OCI-LY1 (cell line): ENCODE data around the gene PDE9A.

Experiments
- H2AFZ ChIP-seq: fragments of 200-600 bp; sonication (generic), shearing (Covaris generic); 2 replicates; pipeline ENCODE4 v1.6.0; 2014; ENCODE audit warnings: antibody characterized with exemption, mild to moderate bottlenecking, low read length
- H3F3A ChIP-seq: fragments of 200-600 bp; sonication (generic), shearing (Covaris generic); 2 replicates; pipeline ENCODE4 v1.6.0; 2014; ENCODE audit warnings: mild to moderate bottlenecking, antibody characterized with exemption, low read length, moderate library complexity; ENCODE audit not compliant: insufficient read depth
- H3K27ac ChIP-seq: fragments of 200-600 bp; sonication (generic); 2 replicates; pipeline ENCODE4 v1.5.1; 2014; ENCODE audit warnings: low read length, mixed run types, mild to moderate bottlenecking, low read depth; ENCODE audit not compliant: poor library complexity, severe bottlenecking
- H3K27me3 ChIP-seq: fragments of 200-600 bp; sonication (generic); 2 replicates; pipeline ENCODE4 v1.6.0; 2014; ENCODE audit warnings: antibody characterized with exemption, mild to moderate bottlenecking, low read length, moderate library complexity; ENCODE audit not compliant: insufficient read depth
- H3K36me3 ChIP-seq: fragments of 200-600 bp; sonication (generic); 2 replicates; pipeline ENCODE4 v1.6.1; 2014; ENCODE audit warnings: mild to moderate bottlenecking, antibody characterized with exemption, low read length, moderate library complexity, mixed read lengths; ENCODE audit not compliant: insufficient read depth
- H3K4me1 ChIP-seq: fragments of 200-600 bp; sonication (generic); 2 replicates; pipeline ENCODE4 v1.5.1; 2014; ENCODE audit warnings: mild to moderate bottlenecking, low read length, moderate library complexity; ENCODE audit not compliant: insufficient read depth, severe bottlenecking
- H3K4me2 ChIP-seq: fragments of 200-600 bp; sonication (generic), shearing (Covaris generic); 2 replicates; pipeline ENCODE4 v1.6.1; 2014; ENCODE audit warnings: low read length
- H3K4me3 ChIP-seq: fragments of 200-600 bp; sonication (generic); 2 replicates; pipeline ENCODE4 v1.5.1; 2014; ENCODE audit warnings: low read length, low read depth, mild to moderate bottlenecking, mixed read lengths; ENCODE audit not compliant: poor library complexity, severe bottlenecking
- H3K79me2 ChIP-seq: fragments of 200-600 bp; shearing (Covaris generic); 2 replicates; pipeline ENCODE4 v1.6.1; 2016; ENCODE audit warnings: mixed run types, low read length, mixed read lengths; ENCODE audit not compliant: insufficient read depth
- H3K9ac ChIP-seq: fragments of 200-600 bp; sonication (generic), shearing (Covaris generic); 2 replicates; pipeline ENCODE4 v1.6.1; 2014; ENCODE audit warnings: mild to moderate bottlenecking, low read length, mixed read lengths
- H3K9me2 ChIP-seq: fragments of 200-600 bp; sonication (generic), shearing (Covaris generic); 2 replicates; pipeline ENCODE4 v1.6.1; 2014; ENCODE audit warnings: low read depth, mild to moderate bottlenecking, low read length, mixed read lengths
- H3K9me3 ChIP-seq: fragments of 200-600 bp; shearing (Covaris generic); 2 replicates; pipeline ENCODE4 v1.6.1; 2014; ENCODE audit warnings: low read length, mixed read lengths
- H4K20me1 ChIP-seq: fragments of 200-600 bp; sonication (generic), shearing (Covaris generic); 2 replicates; pipeline ENCODE4 v1.6.0; 2016; ENCODE audit warnings: mild to moderate bottlenecking, low read length; ENCODE audit not compliant: insufficient read depth
- EZH2 ChIP-seq: fragments of 200-600 bp; sonication (generic), shearing (Covaris generic); IDR thresholded peaks from 2 replicates; pipeline ENCODE4 v1.8.0; 2017; ENCODE audit warnings: borderline replicate concordance, mixed run types, mild to moderate bottlenecking, antibody characterized with exemption, low read length, moderate library complexity, mixed read lengths
- TF ChIP-seq, protein P1 (sequence below): fragments of 200-600 bp; sonication (generic), shearing (Covaris generic); IDR thresholded peaks from 2 replicates; pipeline ENCODE4 v1.5.1; 2017; ENCODE audit warnings: mild to moderate bottlenecking, antibody characterized with exemption, low read length, moderate library complexity, mixed read lengths

The PDE9A gene

GRCh38 chr21:42684109-42684916 is 30.9 kb downstream of the PDE9A start:
- H3K27ac ChIP-seq: no peak overlapping the region
- H2AFZ ChIP-seq: no peak overlapping the region
- TF ChIP-seq EZH2: no peak
- H3K4me1 ChIP-seq: no peaks in the 10 kb centered on the region
- no peaks in the 10 kb centered on the region for H4K20me1 ChIP-seq
- H3K9ac ChIP-seq: no peak overlapping the region
- no peaks in the 10 kb centered on the region for H3K36me3 ChIP-seq
- H3K4me3 ChIP-seq: no peak overlapping the region
- peaks cover 15% of the 10 kb centered on the region for H3K27me3 ChIP-seq
- H3F3A ChIP-seq: no peaks in the 10 kb centered on the region
- H3K79me2 ChIP-seq: no peaks in the 10 kb centered on the region
- no peak overlapping the region for H3K4me2 ChIP-seq
- no peaks in the 10 kb centered on the region for H3K9me3 ChIP-seq
- H3K9me2 ChIP-seq: no peaks in the 10 kb centered on the region

DNA sequence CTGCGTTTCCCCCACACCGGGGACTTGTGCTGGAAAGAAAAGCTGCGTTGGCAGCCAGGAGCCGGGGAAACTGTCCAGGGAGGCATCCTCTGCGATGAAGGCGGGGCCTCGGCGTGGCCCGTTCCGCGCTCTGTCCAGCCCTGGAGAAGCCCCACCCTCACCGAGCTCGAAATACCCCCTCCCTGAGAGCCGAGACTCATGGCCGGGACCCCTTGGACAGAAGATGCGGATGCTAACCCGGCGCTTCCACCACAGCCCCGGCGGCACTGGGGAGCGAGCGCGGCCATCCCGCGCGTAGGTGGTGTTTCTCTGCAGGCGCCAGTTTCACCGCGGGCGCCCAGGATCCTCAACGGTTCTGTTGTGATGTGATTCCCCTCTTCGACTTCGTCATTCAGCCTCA is 31.6 kb downstream of the PDE9A start:
- H2AFZ ChIP-seq: no peak overlapping the region
- no peaks in the 10 kb centered on the region for H3K4me1 ChIP-seq
- no peak overlapping the region for H3K4me3 ChIP-seq
- H3K27me3 ChIP-seq: peaks cover 14% of the 10 kb centered on the region
- no peaks in the 10 kb centered on the region for H3K36me3 ChIP-seq
- TF ChIP-seq EZH2: no peak
- TF ChIP-seq, protein P1, sequence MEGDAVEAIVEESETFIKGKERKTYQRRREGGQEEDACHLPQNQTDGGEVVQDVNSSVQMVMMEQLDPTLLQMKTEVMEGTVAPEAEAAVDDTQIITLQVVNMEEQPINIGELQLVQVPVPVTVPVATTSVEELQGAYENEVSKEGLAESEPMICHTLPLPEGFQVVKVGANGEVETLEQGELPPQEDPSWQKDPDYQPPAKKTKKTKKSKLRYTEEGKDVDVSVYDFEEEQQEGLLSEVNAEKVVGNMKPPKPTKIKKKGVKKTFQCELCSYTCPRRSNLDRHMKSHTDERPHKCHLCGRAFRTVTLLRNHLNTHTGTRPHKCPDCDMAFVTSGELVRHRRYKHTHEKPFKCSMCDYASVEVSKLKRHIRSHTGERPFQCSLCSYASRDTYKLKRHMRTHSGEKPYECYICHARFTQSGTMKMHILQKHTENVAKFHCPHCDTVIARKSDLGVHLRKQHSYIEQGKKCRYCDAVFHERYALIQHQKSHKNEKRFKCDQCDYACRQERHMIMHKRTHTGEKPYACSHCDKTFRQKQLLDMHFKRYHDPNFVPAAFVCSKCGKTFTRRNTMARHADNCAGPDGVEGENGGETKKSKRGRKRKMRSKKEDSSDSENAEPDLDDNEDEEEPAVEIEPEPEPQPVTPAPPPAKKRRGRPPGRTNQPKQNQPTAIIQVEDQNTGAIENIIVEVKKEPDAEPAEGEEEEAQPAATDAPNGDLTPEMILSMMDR: no peak
- no peaks in the 10 kb centered on the region for H3K9me3 ChIP-seq
- no peak overlapping the region for H3K4me2 ChIP-seq
- H4K20me1 ChIP-seq: no peaks in the 10 kb centered on the region
- H3K9ac ChIP-seq: no peak overlapping the region
- H3K9me2 ChIP-seq: no peaks in the 10 kb centered on the region
- no peaks in the 10 kb centered on the region for H3F3A ChIP-seq
- no peak overlapping the region for H3K27ac ChIP-seq
- H3K79me2 ChIP-seq: no peaks in the 10 kb centered on the region

- no peaks in the 10 kb centered on the region for H3K36me3 ChIP-seq
- H3K27me3 ChIP-seq: peaks cover 4% of the 10 kb centered on the region; the same call in 1 of the 2 replicates
- no peaks in the 10 kb centered on the region for H3K9me2 ChIP-seq
- TF ChIP-seq, protein P1: no peak
- no peak for TF ChIP-seq EZH2
- no peak overlapping the region for H2AFZ ChIP-seq
- H3K9me3 ChIP-seq: no peaks in the 10 kb centered on the region
- H3K79me2 ChIP-seq: no peaks in the 10 kb centered on the region
- no peak overlapping the region for H3K9ac ChIP-seq
- no peak overlapping the region for H3K4me2 ChIP-seq
- H3F3A ChIP-seq: no peaks in the 10 kb centered on the region
- no peak overlapping the region for H3K4me3 ChIP-seq
- H4K20me1 ChIP-seq: no peaks in the 10 kb centered on the region
- H3K27ac ChIP-seq: no peak overlapping the region
- no peaks in the 10 kb centered on the region for H3K4me1 ChIP-seq
These were observed 32.6 kb downstream of the PDE9A start for GRCh38 chr21:42685954-42686500.
